Gastrocnemius medialis (tissue), 4 donors: ENCODE measurements around the gene PRUNE2.

ENCODE experiments used
- POLR2A ChIP-seq, 2 donors: fragments of 450-650 bp; IDR thresholded peaks; one replicate each; pipeline ENCODE4 v1.6.1; 2017; ENCODE audit warnings: antibody characterized with exemption in 2 of 2, mild to moderate bottlenecking in 2 of 2, moderate library complexity in 2 of 2
- TF ChIP-seq, protein P1 (sequence below), 5 experiments: fragments of 450-650 bp in 3 of 5; fragments of 200-600 bp in 2 of 5; sonication (generic) in 2 of 5; IDR thresholded peaks in 4 of 5; conservative IDR thresholded peaks in 1 of 5; 1 replicate in 4 of 5; 2 replicates in 1 of 5; pipeline ENCODE4 v1.5.1; 2016 to 2019; ENCODE audit warnings: antibody characterized with exemption in 5 of 5, mild to moderate bottlenecking in 3 of 5, moderate library complexity in 3 of 5

DNA sequence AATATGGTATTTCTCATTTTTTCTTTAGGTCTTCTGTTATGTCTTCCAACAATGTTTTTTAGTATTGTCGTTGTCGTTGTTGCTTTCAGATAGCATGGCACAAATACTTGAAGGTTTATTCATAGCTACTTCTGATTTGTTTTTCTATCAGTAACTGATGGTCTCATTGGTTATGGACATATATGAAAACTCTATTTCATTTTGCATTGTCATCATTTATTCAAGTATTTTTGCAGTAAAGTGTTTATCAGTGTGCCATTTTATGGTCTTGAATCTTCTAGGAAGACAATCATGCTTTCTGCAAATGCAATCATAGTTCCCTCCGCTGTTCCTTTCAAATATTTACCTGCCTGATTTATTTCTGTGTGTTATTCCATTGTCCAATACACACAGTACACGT is 44.0 kb upstream of the PRUNE2 start:
- TF ChIP-seq, protein P1, sequence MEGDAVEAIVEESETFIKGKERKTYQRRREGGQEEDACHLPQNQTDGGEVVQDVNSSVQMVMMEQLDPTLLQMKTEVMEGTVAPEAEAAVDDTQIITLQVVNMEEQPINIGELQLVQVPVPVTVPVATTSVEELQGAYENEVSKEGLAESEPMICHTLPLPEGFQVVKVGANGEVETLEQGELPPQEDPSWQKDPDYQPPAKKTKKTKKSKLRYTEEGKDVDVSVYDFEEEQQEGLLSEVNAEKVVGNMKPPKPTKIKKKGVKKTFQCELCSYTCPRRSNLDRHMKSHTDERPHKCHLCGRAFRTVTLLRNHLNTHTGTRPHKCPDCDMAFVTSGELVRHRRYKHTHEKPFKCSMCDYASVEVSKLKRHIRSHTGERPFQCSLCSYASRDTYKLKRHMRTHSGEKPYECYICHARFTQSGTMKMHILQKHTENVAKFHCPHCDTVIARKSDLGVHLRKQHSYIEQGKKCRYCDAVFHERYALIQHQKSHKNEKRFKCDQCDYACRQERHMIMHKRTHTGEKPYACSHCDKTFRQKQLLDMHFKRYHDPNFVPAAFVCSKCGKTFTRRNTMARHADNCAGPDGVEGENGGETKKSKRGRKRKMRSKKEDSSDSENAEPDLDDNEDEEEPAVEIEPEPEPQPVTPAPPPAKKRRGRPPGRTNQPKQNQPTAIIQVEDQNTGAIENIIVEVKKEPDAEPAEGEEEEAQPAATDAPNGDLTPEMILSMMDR (IDR thresholded peaks at IDR 0.05 in 4 of 5, conservative IDR thresholded peaks at IDR 0.05 in 1 of 5), result no peak
- no peak for TF ChIP-seq POLR2A (IDR thresholded peaks at IDR 0.05)
